AG04450 (cell line): ENCODE results near the gene DPM1. TPM values are rescaled to one million over a fixed set of nuclear protein-coding genes. Genes with fewer than 3 reads are reported as not detected.
A peak's percentile ranks its signal among the peaks of the same experiment; 100 is the strongest.

ENCODE experiments used
- CTCF ChIA-PET: fragments of 300-600, 350-600 bp; formaldehyde crosslinking; extraction: SDS; loops from one replicate; lab custom pipeline; 2022; ENCODE audit warnings: antibody characterized with exemption, inconsistent platforms; lab: Charles Lee
- POLR2A ChIA-PET: fragments of 350-600 bp; formaldehyde crosslinking; extraction: SDS; loops from one replicate; lab custom pipeline; 2021; ENCODE audit warnings: antibody characterized with exemption, inconsistent platforms; lab: Yijun Ruan, JAX
- DNase-seq: peaks from one replicate; pipeline ENCODE4 v3.0.0-alpha.2; 2011; ENCODE audit warnings: low read depth, low spot score
- H3K27ac ChIP-seq: one replicate; pipeline ENCODE4 v1.5.1; 2012; ENCODE audit warnings: low read depth, low read length, control low read depth
- H3K27me3 ChIP-seq: one replicate; pipeline ENCODE4 v1.6.0; 2012; ENCODE audit warnings: low read length; ENCODE audit not compliant: control insufficient read depth, insufficient read depth
- H3K4me3 ChIP-seq: 2 replicates; pipeline ENCODE4 v1.5.1; 2011; ENCODE audit warnings: mild to moderate bottlenecking, low read depth, low read length, control low read depth
- H3K9me3 ChIP-seq: 2 replicates; pipeline ENCODE4 v1.5.1; 2012; ENCODE audit warnings: low read length; ENCODE audit not compliant: control insufficient read depth, insufficient read depth
- CTCF ChIP-seq: IDR thresholded peaks from 2 replicates; pipeline ENCODE4 v1.5.1; 2011; ENCODE audit warnings: low read depth, low read length, control low read depth, inconsistent platforms
- polyA plus RNA-seq: library from polyadenylated mRNA; depleted of rRNA; stranded (reverse); fragments of >200 nt; gene quantifications from 2 replicates; pipeline ENCODE4 v1.2.3, GENCODE V29; 2011

DPM1 gene
- polyA plus RNA-seq, 1 experiment = 67.5 TPM

- no peaks in the 10 kb centered on the region for H3K27me3 ChIP-seq
- peaks cover 5% of the 10 kb centered on the region; the same call in 1 of the 2 replicates for H3K9me3 ChIP-seq
- no peak for TF ChIP-seq CTCF
- no peak for DNase-seq
- CTCF ChIA-PET = interaction anchor here (2.1 to 3.1 kb wide), 2 partner anchors 165 kb away, joined by 8 to 27 read pairs; partner anchors contain the start of gene BCAS4
- POLR2A ChIA-PET = interaction anchor here (2.1 kb wide), 1 partner anchor 20 kb away, joined by 9 read pairs; no protein-coding TSS in a partner anchor
- H3K27ac ChIP-seq = peak overlapping the region; percentile 79
- H3K4me3 ChIP-seq = peak overlapping the region; percentile 77
Measured at GRCh38 chr20:50959543-50960126, 1.3 kb upstream of the DPM1 start.

- POLR2A ChIA-PET = interaction anchor here (0.5 to 2.1 kb wide), 11 partner anchors 8 to 369 kb away, joined by 3 to 17 read pairs (median 3); partner anchors contain the start of genes ADNP and BCAS4
- TF ChIP-seq CTCF = no peak
- no peaks in the 10 kb centered on the region for H3K27me3 ChIP-seq
- peaks cover 5% of the 10 kb centered on the region; the same call in 1 of the 2 replicates for H3K9me3 ChIP-seq
- DNase-seq = peak; percentile 81
- CTCF ChIA-PET = interaction anchor here (1.0 to 3.1 kb wide), 8 partner anchors 23 to 168 kb away, joined by 3 to 27 read pairs (median 6); partner anchors contain the start of genes ADNP and BCAS4
- peak within 1 kb of the TSS; percentile 77 for H3K4me3 ChIP-seq
- H3K27ac ChIP-seq = peak within 1 kb of the TSS; percentile 79
Measured at GRCh38 chr20:50958615-50959542, 547 bp upstream of the DPM1 start, which contains the start of gene MOCS3. Gene MOCS3, plus strand, starts transcription at chr20:50958818. Its CDS starts 25 bp downstream, at chr20:50958843.

GRCh38 chr20:50957276-50957675, 1.1 kb downstream of the DPM1 start:
- CTCF ChIA-PET = interaction anchor here (1.3 to 3.1 kb wide), 6 partner anchors 24 to 167 kb away, joined by 3 to 27 read pairs (median 6); partner anchors contain the start of gene BCAS4
- DNase-seq = no peak
- H3K4me3 ChIP-seq = peak overlapping the region; percentile 77
- peaks cover 5% of the 10 kb centered on the region; the same call in 1 of the 2 replicates for H3K9me3 ChIP-seq
- no peaks in the 10 kb centered on the region for H3K27me3 ChIP-seq
- no peak overlapping the region for H3K27ac ChIP-seq
- POLR2A ChIA-PET = interaction anchor here (0.7 to 2.1 kb wide), 4 partner anchors 10 to 163 kb away, joined by 3 to 9 read pairs (median 7); partner anchors contain the start of gene BCAS4
- no peak for TF ChIP-seq CTCF

- H3K27ac ChIP-seq = no peak overlapping the region
- H3K9me3 ChIP-seq = peaks cover under 1% of the 10 kb centered on the region; the same call in 1 of the 2 replicates
- POLR2A ChIA-PET = no interaction called here
- H3K4me3 ChIP-seq = no peak overlapping the region
- no peak for DNase-seq
- CTCF ChIA-PET = no interaction called here
- H3K27me3 ChIP-seq = no peaks in the 10 kb centered on the region
- no peak for TF ChIP-seq CTCF
Measured at GRCh38 chr20:50953821-50954220, 4.5 kb downstream of the DPM1 start.
